ENCODE data around the gene FAM89A.

Gene FAM89A

DNA sequence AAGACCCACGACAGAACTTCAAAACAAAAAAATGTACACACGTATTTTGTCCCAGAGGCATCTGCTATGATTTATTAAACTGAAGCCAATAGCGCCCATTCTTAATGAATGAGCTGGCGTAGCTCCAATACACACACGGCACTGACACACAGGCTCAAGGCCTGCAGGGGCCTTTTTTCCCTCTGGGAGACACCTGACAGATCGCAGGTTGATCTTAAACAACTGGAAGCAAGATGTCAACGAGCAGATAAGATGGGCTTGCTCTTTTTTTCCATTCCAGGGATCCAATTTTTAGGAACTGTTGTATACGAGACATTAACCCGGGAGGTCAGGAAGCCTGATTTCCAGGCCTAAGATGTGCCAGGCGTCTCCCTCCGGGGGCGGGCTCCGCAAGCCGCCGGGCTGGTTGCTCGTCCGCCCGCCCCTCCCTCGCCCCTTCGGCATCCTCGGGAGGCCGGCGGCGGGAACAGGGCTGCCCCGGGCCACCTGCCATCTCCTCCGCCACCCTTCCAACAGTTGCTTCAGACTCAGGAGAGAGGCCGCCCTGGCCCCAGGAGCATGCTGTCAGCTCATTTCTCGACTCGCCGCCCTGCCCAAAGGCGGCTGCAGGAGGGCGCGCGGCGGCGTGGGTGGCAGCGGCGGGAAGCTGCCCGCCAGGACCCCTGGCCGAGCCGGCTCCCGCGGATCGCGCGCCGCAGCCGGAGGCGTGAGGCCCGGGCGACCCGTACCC is 62.1 kb downstream of the FAM89A start:
- Mint-ChIP-seq H3K4me3 (peak overlapping the region; percentile 98), H3K36me3 (peaks cover 2% of the 10 kb centered on the region), H3K4me1 (ENCODE audit: low read depth) (peaks cover 49% of the 10 kb centered on the region), H3K27me3 (no peaks in the 10 kb centered on the region), H3K9me3 (ENCODE audit: low read depth) (no peaks in the 10 kb centered on the region), H3K27ac (peak overlapping the region; percentile 98)

DNA sequence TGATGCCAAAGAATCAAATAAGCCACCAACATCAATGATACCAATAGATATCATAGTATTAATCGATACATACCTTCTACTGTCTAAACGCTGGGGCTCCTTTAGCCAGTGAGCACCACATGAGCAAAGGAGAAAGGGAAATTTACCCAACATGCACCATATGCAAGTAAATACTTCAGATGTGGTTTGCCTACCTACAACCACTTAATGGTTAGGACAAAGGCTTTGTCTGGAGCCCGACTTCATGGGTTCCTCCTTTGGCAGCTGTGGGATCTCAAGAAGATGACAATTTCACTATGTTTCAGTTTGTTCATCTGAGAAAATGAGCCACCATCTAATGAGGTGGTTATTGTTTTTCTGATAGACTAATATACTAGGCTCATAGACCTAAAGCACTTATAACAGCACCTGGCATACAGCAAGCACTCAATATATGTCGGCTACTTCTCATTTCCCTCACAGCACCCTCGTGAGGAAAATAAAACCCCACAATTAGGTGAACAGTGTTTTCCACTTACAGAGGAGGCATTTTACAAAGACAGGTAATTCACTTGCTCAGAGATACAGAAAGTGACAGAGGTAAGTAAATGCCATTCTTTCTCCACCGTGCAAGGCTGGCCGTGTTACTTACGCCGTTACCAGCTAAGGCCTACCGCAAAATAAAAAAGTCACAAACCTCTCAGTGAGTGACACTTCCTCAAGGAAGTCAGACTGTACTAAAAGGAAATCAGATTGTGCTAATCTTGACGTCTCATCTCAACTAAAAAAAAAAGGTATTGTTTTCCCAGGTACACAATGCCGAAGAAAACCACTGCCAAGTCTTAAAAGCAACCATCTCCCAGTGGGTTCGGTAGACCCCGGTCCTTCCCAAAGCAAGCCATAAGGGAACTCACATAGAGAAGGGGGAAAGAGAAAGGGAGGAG is 63.0 kb downstream of the FAM89A start:
- Mint-ChIP-seq H3K27ac (peak overlapping the region; percentile 98), H3K4me3 (peak overlapping the region; percentile 98), H3K36me3 (peaks cover 2% of the 10 kb centered on the region), H3K9me3 (ENCODE audit: low read depth) (no peaks in the 10 kb centered on the region), H3K4me1 (ENCODE audit: low read depth) (peaks cover 58% of the 10 kb centered on the region), H3K27me3 (no peaks in the 10 kb centered on the region)

DNA sequence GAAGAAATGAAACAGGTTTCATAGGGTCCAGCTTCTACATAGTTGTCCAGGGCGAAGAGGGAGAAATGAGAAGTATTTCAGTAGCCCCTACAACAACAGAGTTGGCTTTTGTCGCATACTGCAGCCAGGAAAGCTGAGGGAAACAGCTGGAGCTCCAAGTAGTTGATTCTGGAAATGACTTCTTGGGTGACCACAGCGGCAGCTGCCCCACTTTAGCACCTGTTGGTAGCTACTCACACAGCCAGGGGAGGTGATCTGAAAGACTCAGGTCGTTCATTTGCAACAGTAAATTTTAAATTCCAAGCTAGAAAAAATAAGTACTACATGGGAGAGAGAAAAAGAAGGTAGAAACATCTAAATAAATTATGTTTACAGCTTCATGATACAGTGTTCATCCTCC is 63.7 kb downstream of the FAM89A start:
- Mint-ChIP-seq H3K9me3 (ENCODE audit: low read depth) (no peaks in the 10 kb centered on the region), H3K4me1 (ENCODE audit: low read depth) (peaks cover 65% of the 10 kb centered on the region), H3K27me3 (no peaks in the 10 kb centered on the region), H3K4me3 (peak overlapping the region; percentile 98), H3K36me3 (peaks cover 2% of the 10 kb centered on the region), H3K27ac (peak overlapping the region; percentile 98)

DNA sequence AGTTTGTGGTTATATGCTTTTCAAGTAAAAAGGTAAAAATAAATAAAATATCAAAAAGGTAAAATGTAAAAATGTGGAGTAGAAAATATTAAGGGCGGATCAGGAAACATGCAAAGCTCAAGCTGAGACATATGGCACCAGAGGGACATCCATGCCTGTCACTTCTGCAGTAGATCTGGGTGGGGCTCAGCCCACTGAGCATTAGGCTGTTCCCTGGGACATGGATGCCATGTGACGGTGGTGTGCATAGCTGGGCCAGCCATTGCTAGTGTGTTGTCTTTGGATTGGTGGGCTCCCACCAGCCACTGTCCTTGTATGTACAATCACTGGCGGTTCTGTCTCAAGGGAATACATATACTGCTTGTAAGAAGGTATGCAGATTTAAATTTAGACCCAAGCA is 64.4 kb downstream of the FAM89A start:
- Mint-ChIP-seq H3K36me3 (peaks cover 2% of the 10 kb centered on the region), H3K27ac (no peak overlapping the region), H3K4me1 (ENCODE audit: low read depth) (peaks cover 69% of the 10 kb centered on the region), H3K9me3 (ENCODE audit: low read depth) (no peaks in the 10 kb centered on the region), H3K27me3 (no peaks in the 10 kb centered on the region), H3K4me3 (no peak overlapping the region)

DNA sequence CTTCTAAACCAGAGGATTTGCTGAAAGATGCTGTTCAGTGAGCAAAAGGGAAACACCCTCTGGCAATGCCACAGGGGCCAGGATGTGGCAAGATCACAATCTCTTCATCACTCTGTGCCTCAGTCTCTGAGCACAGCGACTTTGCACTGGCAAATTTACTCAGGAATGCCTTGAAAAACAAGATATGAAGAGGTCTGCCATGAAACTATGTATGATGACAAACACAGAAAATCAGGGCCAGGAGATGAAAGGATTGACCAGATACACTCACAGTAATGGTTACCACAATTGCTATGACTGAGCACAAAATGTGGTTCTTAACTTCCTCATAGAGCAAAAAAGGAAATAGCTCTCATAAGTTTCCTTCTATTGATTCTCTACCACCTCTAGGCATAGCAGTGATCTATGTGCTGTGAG is 67.2 kb downstream of the FAM89A start:
- Mint-ChIP-seq H3K9me3 (ENCODE audit: low read depth) (no peaks in the 10 kb centered on the region), H3K27ac (peak overlapping the region; percentile 86), H3K36me3 (peaks cover 2% of the 10 kb centered on the region), H3K4me3 (peak overlapping the region; percentile 60), H3K27me3 (no peaks in the 10 kb centered on the region), H3K4me1 (ENCODE audit: low read depth) (peaks cover 74% of the 10 kb centered on the region)

DNA sequence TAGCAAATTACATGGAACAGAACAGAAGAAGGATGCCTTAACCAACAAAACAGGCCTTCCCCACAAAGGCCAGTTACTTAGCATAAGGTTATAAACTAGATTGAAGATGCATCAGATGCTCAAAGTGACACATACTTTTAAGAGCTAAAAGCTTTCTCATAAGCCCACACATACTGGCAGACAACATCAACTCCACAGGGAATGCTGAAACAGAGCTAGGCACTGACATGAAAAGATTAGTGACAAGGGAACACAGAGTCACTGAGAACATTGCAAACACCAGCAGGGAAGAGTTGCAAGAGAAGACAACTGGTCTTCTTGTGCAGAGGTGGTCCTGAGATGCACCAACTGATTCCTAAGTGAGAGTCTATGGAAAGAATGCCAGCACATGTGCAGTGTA is 68.3 kb downstream of the FAM89A start:
- H3K4me3 Mint-ChIP-seq: no peak overlapping the region
- peaks cover 68% of the 10 kb centered on the region for H3K4me1 Mint-ChIP-seq (ENCODE audit: low read depth)
- peaks cover 2% of the 10 kb centered on the region for H3K36me3 Mint-ChIP-seq
- peak overlapping the region; percentile 5 for H3K27ac Mint-ChIP-seq
- H3K9me3 Mint-ChIP-seq (ENCODE audit: low read depth): no peaks in the 10 kb centered on the region
- H3K27me3 Mint-ChIP-seq: no peaks in the 10 kb centered on the region

DNA sequence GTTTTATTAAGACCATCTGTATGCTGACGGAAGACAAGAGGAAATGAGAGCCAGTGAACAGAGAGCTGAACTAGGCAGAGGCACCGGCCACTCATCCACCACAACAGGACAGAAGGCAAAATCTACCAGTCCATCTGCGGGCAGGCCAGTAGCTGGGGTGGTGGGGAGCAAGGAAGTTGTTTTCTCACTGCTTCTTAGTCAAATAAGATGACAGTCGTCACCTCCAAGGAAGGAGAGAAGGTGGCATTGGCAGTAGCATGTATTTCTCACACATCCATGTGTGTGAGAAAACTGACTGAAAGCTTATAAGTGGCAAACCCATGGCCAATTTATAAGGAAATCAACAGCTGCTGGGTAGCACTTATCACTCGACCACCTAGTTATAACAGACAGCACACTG is 69.6 kb downstream of the FAM89A start:
- H3K4me3 Mint-ChIP-seq: no peak overlapping the region
- no peaks in the 10 kb centered on the region for H3K27me3 Mint-ChIP-seq
- no peaks in the 10 kb centered on the region for H3K9me3 Mint-ChIP-seq (ENCODE audit: low read depth)
- peaks cover 56% of the 10 kb centered on the region for H3K4me1 Mint-ChIP-seq (ENCODE audit: low read depth)
- H3K36me3 Mint-ChIP-seq: peaks cover 2% of the 10 kb centered on the region
- H3K27ac Mint-ChIP-seq: no peak overlapping the region

Data from activated naive CD8-positive, alpha-beta T cell (primary cell).